Liver (tissue), 9 donors: ENCODE results near the gene ZNF652. TPM values are rescaled to one million over a fixed set of nuclear protein-coding genes. Genes with fewer than 3 reads are reported as not detected.

Experiments
- DNase-seq: peaks from one replicate; pipeline ENCODE4 v3.0.0-alpha.2; 2017; ENCODE audit warnings: low spot score
- H3K27ac ChIP-seq, 2 donors: one replicate each; pipeline ENCODE4 v1.7.0; 2013; ENCODE audit warnings: inconsistent platforms in 2 of 2, low read length in 2 of 2, control low read depth in 1 of 2, low read depth in 1 of 2, mild to moderate bottlenecking in 1 of 2
- H3K27me3 ChIP-seq, 4 donors: one replicate each; pipeline versions ENCODE4 v1.6.1 to v1.7.0; 2013; ENCODE audit warnings: low read length in 3 of 4, inconsistent platforms in 1 of 4, mild to moderate bottlenecking in 1 of 4, moderate library complexity in 1 of 4; ENCODE audit not compliant: control insufficient read depth in 4 of 4, insufficient read depth in 4 of 4
- H3K36me3 ChIP-seq, 4 donors: one replicate each; pipeline versions ENCODE4 v1.6.1 to v1.7.0; 2013; ENCODE audit warnings: low read length in 3 of 4, mild to moderate bottlenecking in 3 of 4, low read depth in 1 of 4, moderate library complexity in 1 of 4; ENCODE audit not compliant: control insufficient read depth in 4 of 4, insufficient read depth in 3 of 4
- H3K4me1 ChIP-seq, 4 donors: one replicate each; pipeline versions ENCODE4 v1.6.1 to v1.7.0; 2013; ENCODE audit warnings: low read length in 3 of 4, mild to moderate bottlenecking in 3 of 4, moderate library complexity in 1 of 4; ENCODE audit not compliant: control insufficient read depth in 4 of 4, insufficient read depth in 4 of 4
- H3K4me3 ChIP-seq, 3 donors: one replicate each; pipeline versions ENCODE4 v1.6.1 to v1.7.0; 2013; ENCODE audit warnings: low read length in 3 of 3, control low read depth in 1 of 3, low read depth in 1 of 3, mild to moderate bottlenecking in 1 of 3
- H3K9ac ChIP-seq, 2 donors: one replicate each; pipeline ENCODE4 v1.7.0; 2013; ENCODE audit warnings: low read length in 2 of 2, mild to moderate bottlenecking in 2 of 2, moderate library complexity in 2 of 2, control low read depth in 1 of 2, low read depth in 1 of 2
- H3K9me3 ChIP-seq, 4 donors: one replicate each; pipeline versions ENCODE4 v1.6.1 to v1.7.0; 2013; ENCODE audit warnings: low read length in 3 of 4; ENCODE audit not compliant: control insufficient read depth in 4 of 4
- ATF3 ChIP-seq: IDR thresholded peaks from 2 replicates; pipeline ENCODE4 v1.6.1; 2016; ENCODE audit warnings: antibody characterized with exemption
- CTCF ChIP-seq: fragments of 150-350 bp; IDR thresholded peaks from 2 replicates; pipeline ENCODE4 v1.5.1; 2017; ENCODE audit warnings: improper control_type of control experiment, low read depth, low read length; ENCODE audit not compliant: missing input control
- EGR1 ChIP-seq, 2 donors: IDR thresholded peaks; 2 replicates each; pipeline ENCODE4 v1.6.1; 2016 to 2018; ENCODE audit warnings: antibody characterized with exemption in 2 of 2, low read depth in 2 of 2
- FOXA1 ChIP-seq: IDR thresholded peaks from 2 replicates; pipeline ENCODE4 v1.6.1; 2016; ENCODE audit warnings: antibody characterized with exemption
- FOXA2 ChIP-seq: IDR thresholded peaks from 2 replicates; pipeline ENCODE4 v1.6.1; 2016; ENCODE audit warnings: antibody characterized with exemption
- GABPA ChIP-seq, 2 donors: IDR thresholded peaks in 1 of 2; conservative IDR thresholded peaks in 1 of 2; 2 replicates each; pipeline ENCODE4 v1.6.1; 2016; ENCODE audit warnings: antibody characterized with exemption in 2 of 2, mild to moderate bottlenecking in 1 of 2, moderate library complexity in 1 of 2
- HNF4A ChIP-seq, 2 donors: conservative IDR thresholded peaks; 2 replicates each; pipeline ENCODE4 v1.6.1; 2016; ENCODE audit warnings: antibody characterized with exemption in 2 of 2, mild to moderate bottlenecking in 2 of 2
- HNF4G ChIP-seq: IDR thresholded peaks from 2 replicates; pipeline ENCODE4 v1.6.1; 2016; ENCODE audit warnings: antibody characterized with exemption
- JUND ChIP-seq, 2 donors: IDR thresholded peaks; 2 replicates each; pipeline ENCODE4 v1.6.1; 2016; ENCODE audit warnings: antibody characterized with exemption in 2 of 2
- MAX ChIP-seq: IDR thresholded peaks from 2 replicates; pipeline ENCODE4 v1.6.1; 2016; ENCODE audit warnings: antibody characterized with exemption
- NR2F2 ChIP-seq: IDR thresholded peaks from 2 replicates; pipeline ENCODE4 v1.6.1; 2016; ENCODE audit warnings: antibody characterized with exemption
- RAD21 ChIP-seq, 2 donors: IDR thresholded peaks; 2 replicates each; pipeline ENCODE4 v1.6.1; 2016; ENCODE audit warnings: antibody characterized with exemption in 2 of 2, mild to moderate bottlenecking in 2 of 2
- REST ChIP-seq: IDR thresholded peaks from 2 replicates; pipeline ENCODE4 v1.6.1; 2016; ENCODE audit warnings: antibody characterized with exemption, mild to moderate bottlenecking
- RXRA ChIP-seq, 2 donors: IDR thresholded peaks; 2 replicates each; pipeline ENCODE4 v1.6.1; 2017 to 2018; ENCODE audit warnings: antibody characterized with exemption in 2 of 2, mild to moderate bottlenecking in 1 of 2
- SP1 ChIP-seq: IDR thresholded peaks from 2 replicates; pipeline ENCODE4 v1.6.1; 2018; ENCODE audit warnings: antibody characterized with exemption, mild to moderate bottlenecking
- TAF1 ChIP-seq: conservative IDR thresholded peaks from 2 replicates; pipeline ENCODE4 v1.6.1; 2016; ENCODE audit warnings: antibody characterized with exemption, mild to moderate bottlenecking
- YY1 ChIP-seq: IDR thresholded peaks from 2 replicates; pipeline ENCODE4 v1.6.1; 2016; ENCODE audit warnings: antibody characterized with exemption, mild to moderate bottlenecking
- ZBTB33 ChIP-seq: IDR thresholded peaks from 2 replicates; pipeline ENCODE4 v1.6.1; 2016; ENCODE audit warnings: antibody characterized with exemption
- WGBS: extraction: QIAGEN DNeasy Blood & Tissue Kit; methylation state at CpG from one replicate; pipeline ENCODE4 v1.1.7; 2013; 5-methylcytosine and 5-hydroxymethylcytosine counted together
- polyA plus RNA-seq, 2 donors: library from polyadenylated mRNA; stranded (reverse) in 1 of 2; unstranded in 1 of 2; fragments of 200-250 nt in 1 of 2; fragments of >200 nt in 1 of 2; fragmentation: Nextera tagmentation in 1 of 2; extraction: Ambion mirVana in 1 of 2; gene quantifications; one replicate each; pipeline versions ENCODE4 v1.2.1 to v1.2.3, GENCODE V29; 2013 to 2015
- total RNA-seq, 2 donors: library from RNA; depleted of rRNA; stranded (reverse); fragments of >200 nt; gene quantifications; one replicate each; pipeline ENCODE4 v1.2.3, GENCODE V29; 2014
- donor health status: healthy.
- donor health status: healthy.
- donor health status: healthy.
- donor health status: healthy.
- donor health status: healthy.

Gene ZNF652
- total and polyA plus RNA-seq, 4 donors = 5.3 to 23.1 (median 17.5) TPM

- no peaks in the 10 kb centered on the region for H3K9me3 ChIP-seq
- H3K36me3 ChIP-seq = no peaks in the 10 kb centered on the region
- DNase-seq = peak; percentile 57
- TF ChIP-seq YY1 = no peak
- TF ChIP-seq GABPA (IDR thresholded peaks at IDR 0.05 in 1 of 2, conservative IDR thresholded peaks at IDR 0.05 in 1 of 2) = no peak
- no peak for TF ChIP-seq SP1
- TF ChIP-seq FOXA1 = no peak
- TF ChIP-seq HNF4G = no peak
- no peak for TF ChIP-seq HNF4A (conservative IDR thresholded peaks at IDR 0.05)
- TF ChIP-seq ZBTB33 = no peak
- no peak for TF ChIP-seq FOXA2
- no peak for TF ChIP-seq TAF1
- TF ChIP-seq EGR1 (IDR thresholded peaks at IDR 0.05; ENCODE audit: low read depth in 2 of 2) = no peak
- H3K9ac ChIP-seq = peak overlapping the region; percentile 24 to 34
- H3K27ac ChIP-seq = peak overlapping the region; percentile 74 to 88
- peaks cover 7 to 55% (median 38%) of the 10 kb centered on the region in 4 donors for H3K4me1 ChIP-seq
- WGBS = under 1% methylated on average over 52 of the region's 52 CpGs
- no peaks in the 10 kb centered on the region for H3K27me3 ChIP-seq
- H3K4me3 ChIP-seq = peak overlapping the region; percentile 51 to 87 (median 63)
These were observed 735 bp downstream of the ZNF652 start for GRCh38 chr17:49361129-49361901.

- H3K9me3 ChIP-seq = no peaks in the 10 kb centered on the region
- no peaks in the 10 kb centered on the region for H3K36me3 ChIP-seq
- peaks cover 7 to 55% (median 38%) of the 10 kb centered on the region in 4 donors for H3K4me1 ChIP-seq
- peak overlapping the region; percentile 74 to 88 for H3K27ac ChIP-seq
- H3K27me3 ChIP-seq = no peaks in the 10 kb centered on the region
- peak overlapping the region; percentile 8 to 24 for H3K9ac ChIP-seq
- 4% methylated on average over 8 of the region's 8 CpGs for WGBS
- DNase-seq = peak; percentile 36
- peak overlapping the region; percentile 51 to 87 (median 63) for H3K4me3 ChIP-seq
- TF ChIP-seq EGR1 (IDR thresholded peaks at IDR 0.05; ENCODE audit: low read depth in 2 of 2) (no peak), HNF4A (conservative IDR thresholded peaks at IDR 0.05) (no peak), ATF3 (no peak), GABPA (IDR thresholded peaks at IDR 0.05 in 1 of 2, conservative IDR thresholded peaks at IDR 0.05 in 1 of 2) (no peak), SP1 (no peak), NR2F2 (no peak), FOXA2 (no peak), YY1 (no peak), RXRA (IDR thresholded peaks at IDR 0.05) (no peak), JUND (IDR thresholded peaks at IDR 0.05) (no peak), HNF4G (no peak), TAF1 (no peak), FOXA1 (no peak), REST (no peak), RAD21 (IDR thresholded peaks at IDR 0.05) (no peak), MAX (no peak), CTCF (no peak)
These were observed 1.3 kb downstream of the ZNF652 start for GRCh38 chr17:49360796-49361128.
